Glomerular visceral epithelial cell (primary cell): ENCODE results near the gene STX1B.

Source experiments
- DNase-seq: peaks from one replicate; pipeline ENCODE4 v3.0.0-alpha.2; 2016; ENCODE audit errors: extremely low spot score

STX1B gene

GRCh38 chr16:30996324-30996984 is 14.0 kb downstream of the STX1B start:
- DNase-seq, result peak; percentile 53

- no peak for DNase-seq
These were observed 14.5 kb downstream of the STX1B start for GRCh38 chr16:30995927-30996323.

DNA sequence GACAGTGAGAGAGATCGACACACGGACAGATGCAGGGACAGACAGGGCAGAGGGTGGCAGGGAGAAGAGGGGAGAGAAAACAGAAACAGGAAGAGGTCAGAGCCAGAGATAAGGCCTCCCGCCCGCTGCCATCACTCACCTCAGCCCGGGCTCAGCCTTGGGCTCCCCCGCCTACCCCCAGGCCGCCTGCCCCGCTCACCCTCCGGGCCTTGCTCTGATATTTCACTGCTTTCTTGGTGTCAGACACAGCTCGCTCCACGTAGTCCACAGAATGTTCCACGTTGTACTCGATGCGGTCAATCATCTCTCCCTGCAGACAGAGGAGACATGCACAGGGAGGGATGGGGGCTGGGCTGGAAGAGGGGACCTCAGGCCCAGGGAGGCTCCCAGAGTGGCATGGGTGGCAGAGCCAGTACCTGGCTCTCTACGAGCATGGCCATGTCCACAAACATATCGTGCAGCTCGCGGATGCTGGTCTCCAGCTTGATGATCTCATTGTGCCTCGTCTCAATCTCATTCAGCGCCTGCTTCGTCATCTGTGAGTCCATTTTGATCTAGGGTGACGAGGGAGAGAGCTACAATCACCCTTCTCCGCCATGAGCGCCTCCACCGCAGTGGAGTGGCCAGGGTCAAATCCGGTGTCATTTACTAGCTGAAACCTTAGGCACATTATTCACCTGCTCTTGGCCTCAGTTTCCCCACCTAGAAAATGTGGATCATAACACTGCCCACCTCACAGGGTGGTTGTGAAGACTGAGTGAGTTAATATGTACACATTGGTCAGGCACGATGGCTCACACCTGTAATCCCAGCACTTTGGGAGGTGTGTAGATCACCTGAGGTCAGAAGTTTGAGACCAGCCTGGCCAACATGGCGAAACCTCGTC is 17.3 kb downstream of the STX1B start:
- DNase-seq, result no peak

DNA sequence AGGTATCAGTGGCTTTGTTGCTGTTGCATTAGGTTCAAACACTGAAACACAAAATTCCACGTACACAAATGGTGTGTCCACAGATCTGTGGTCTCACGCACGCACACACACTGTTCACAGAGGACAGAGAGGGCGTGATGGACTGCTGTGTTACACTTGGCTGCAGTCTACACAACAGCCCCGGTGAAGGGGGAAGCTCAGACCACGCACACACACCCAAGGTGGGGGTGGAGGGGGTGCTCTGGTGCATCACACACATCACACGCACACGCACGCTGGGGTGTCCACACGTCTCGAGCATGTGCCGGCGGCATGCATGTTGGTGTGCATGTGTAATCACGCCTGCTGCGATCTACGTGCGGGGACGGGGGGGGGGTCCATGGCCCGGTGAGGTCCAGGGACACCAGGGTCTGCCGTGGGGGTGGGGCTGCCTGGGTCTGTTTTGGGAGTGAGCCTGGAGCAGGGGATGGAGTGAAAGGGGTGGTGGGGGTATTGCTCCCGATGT is 18.1 kb downstream of the STX1B start:
- no peak for DNase-seq

GRCh38 chr16:30991052-30991451 is 19.4 kb downstream of the STX1B start:
- DNase-seq, result no peak

DNA sequence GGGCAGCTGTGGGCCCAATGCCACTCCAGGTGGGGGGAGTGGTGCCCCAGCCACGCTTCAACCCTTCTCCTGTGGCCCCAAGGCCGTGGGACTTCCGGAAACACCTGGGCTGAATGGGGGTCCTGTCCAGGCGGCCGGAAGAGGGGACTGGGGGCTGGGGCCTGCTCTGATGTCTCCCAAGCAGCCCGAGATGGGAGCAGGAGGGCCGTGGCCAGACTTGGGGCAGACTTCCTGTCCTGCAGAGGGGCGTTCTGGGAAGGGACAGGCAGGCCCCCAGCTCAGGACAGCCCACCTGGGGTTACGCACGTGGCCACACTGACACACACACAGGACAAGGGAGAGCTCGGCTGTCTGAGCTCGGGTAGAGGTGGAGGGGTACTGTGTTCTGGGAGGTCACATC is 20.3 kb downstream of the STX1B start:
- no peak for DNase-seq

GRCh38 chr16:30989469-30990047 is 20.9 kb downstream of the STX1B start:
- DNase-seq, result no peak

DNA sequence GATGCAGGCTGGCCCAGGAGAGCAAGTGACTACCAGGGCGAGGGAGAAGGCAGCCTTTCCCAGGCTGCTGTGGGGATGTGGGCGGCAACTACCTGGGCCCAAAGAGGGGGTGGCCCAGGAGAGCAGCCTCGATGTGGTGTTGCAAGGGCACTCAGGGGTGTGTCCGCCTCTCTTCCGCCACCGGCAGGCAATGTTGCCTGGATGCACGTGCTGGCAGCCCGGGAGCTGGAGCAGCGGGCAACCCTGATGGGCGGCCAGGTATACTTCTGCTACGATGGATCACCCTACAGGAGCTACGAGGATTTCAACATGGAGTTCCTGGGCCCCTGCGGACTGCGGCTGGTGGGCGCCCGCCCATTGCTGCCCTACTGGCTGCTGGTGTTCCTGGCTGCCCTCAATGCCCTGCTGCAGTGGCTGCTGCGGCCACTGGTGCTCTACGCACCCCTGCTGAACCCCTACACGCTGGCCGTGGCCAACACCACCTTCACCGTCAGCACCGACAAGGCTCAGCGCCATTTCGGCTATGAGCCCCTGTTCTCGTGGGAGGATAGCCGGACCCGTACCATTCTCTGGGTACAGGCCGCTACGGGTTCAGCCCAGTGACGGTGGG is 22.8 kb downstream of the STX1B start:
- no peak for DNase-seq

GRCh38 chr16:30986129-30986991 is 24.1 kb downstream of the STX1B start:
- DNase-seq, result no peak

GRCh38 chr16:30985401-30986128 is 24.9 kb downstream of the STX1B start:
- DNase-seq, result peak; percentile 76

DNA sequence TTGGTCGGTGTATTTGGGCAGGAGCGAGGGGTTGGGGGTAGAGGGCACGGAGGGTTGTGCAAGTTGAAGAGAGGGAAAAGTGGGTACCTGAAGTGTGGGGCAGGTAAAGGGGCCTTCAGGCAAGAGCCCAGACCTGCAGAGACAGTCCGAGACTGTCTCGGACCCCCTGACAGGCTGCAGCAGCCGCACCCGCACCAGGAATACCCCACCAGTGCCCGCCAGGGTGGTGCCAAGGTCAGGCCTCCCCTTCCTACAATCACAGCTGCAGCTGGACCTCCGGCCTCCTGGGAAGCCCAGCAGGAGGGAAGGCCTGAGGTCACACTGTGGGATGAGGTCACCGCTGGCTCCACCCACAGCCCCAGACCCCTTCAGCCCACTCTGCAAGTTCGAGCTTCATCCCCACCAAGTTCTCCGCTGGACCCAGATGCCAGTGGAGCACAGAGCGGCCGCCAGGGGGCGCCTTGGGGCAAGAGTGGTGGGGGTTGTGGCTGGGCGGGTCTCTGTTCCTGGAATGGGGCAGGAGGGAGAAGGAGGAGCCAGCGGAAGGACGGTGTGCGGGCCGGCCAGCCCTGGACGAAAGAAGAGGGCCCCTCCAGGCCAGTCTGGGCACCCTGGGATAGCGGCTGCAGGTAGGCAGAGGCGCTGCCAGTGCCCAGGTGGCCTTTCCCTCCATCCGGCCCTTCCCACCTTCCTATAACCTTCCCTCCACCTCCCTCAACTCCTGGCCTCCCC is 25.6 kb downstream of the STX1B start, which contains the start of gene HSD3B7:
Gene HSD3B7 (plus strand): TSS at position 539 of the 732 bp plus-strand sequence. CDS start 452 bp downstream, outside the sequence.
- peak; percentile 84 for DNase-seq

DNA sequence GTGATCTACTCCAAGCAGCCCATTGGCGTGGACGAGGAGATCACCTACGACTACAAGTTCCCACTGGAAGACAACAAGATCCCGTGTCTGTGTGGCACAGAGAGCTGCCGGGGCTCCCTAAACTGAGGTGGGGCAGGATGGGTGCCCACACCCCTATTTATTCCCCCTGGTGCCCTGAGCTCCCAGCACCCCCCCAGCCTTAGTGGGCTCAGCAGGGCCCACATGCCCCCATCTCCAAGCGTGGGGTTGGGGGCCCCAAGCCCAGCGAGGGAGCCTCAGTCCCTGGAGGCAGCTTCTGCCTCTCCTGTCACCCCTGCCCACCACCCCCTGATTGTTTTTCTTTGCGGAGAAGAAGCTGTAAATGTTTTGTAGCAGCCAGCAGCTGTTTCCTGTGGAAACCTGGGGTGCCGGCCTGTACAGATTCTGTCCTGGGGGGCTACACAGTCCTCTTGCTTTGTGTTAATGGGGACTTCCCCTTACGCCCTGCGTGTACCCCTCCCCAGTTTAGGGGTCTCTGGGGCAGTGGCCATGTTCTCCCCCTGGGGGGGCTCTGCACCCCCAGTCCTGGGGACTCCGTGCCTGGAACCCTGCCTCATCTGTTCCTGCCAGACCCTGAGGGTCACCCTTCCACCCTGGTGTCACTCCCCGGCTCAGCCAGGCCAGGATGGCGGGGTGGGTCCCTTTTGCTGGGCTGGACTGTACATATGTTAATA is 26.4 kb downstream of the STX1B start:
- DNase-seq, result no peak

DNA sequence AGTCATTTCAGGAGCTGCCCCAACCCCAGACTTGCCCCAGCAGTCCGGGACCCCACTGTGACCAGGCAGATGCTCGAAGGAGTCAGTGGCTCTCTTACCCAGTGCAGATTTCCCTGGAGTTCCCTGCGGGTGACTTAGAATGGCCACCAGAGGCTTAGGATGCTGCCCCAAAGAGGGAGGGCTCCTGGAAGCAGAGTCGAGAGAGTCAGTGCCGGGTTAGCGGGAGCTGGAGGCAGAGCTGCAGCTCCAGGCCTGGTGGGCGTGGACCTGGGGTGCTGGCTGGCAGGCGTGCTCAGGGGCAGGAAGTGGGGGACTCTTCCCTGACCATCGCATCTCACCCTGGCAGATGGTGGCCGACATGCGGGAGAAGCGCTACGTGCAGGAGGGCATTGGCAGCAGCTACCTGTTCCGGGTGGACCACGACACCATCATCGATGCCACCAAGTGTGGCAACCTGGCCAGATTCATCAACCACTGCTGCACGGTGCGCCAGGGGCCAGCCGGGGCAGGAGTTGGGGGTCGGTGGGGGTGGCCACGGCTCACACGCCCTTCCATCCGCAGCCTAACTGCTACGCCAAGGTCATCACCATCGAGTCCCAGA is 27.0 kb downstream of the STX1B start:
- no peak for DNase-seq

DNA sequence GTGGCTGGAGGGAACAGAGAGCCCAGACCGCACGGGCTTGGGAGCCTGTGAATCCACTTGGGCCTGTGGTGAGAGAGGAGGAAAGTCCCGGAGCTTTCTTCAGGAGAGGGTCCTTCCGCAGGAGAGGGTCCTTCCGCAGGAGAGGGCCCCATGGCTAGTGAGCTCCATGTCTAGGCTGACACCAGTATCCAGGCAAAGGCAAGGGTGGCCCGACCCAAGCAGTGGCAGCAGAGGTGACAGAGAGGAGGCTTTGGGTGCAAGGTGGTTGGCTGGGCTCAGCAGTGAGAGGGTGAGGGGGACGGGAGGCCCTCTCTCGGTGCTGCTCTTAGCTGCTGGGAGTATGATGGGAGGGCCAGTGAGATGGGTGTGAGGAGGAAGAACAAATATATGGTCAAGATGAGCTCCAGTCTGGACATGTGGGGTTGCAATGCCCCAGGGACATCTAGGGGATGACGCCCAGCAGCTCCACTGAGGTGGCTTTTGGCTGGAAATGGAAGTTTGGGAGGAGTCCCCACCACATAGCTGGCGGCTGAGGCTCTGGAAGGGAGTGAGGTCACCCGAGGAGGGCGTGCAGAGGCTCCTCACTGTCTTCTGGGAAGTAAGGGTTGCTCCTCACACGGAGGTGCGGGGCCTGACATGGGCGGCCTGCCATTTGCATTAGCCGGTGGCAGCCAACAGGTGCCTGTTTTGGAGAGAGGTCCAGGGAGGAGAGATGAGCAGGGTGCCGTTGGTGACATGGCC is 27.7 kb downstream of the STX1B start:
- no peak for DNase-seq

DNA sequence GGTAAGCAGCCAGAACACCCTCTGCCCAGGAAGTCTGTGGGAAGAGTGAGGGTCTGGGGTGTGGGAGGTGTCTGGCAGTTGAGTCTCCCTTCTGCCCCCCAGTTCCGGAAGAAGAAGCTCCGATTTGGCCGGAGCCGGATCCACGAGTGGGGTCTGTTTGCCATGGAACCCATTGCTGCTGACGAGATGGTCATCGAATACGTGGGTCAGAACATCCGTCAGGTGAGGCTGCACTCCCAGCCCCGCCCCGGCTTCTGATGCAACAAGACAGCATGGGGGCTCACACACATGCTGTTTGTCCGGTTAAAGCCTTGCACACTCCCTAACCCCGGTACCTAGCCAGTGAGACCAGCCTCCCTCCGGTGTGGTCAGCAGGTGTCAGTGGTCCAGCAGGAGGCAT is 29.5 kb downstream of the STX1B start:
- DNase-seq, result no peak

- no peak for DNase-seq
These were observed 30.0 kb downstream of the STX1B start for GRCh38 chr16:30980434-30980833.

- no peak for DNase-seq
These were observed 30.4 kb downstream of the STX1B start for GRCh38 chr16:30980023-30980371.
